SU-DHL-6 (cell line): ENCODE measurements around the gene RETN.

Source experiments
- EZH2phosphoT487 ChIP-seq: fragments of 200-600 bp; sonication (generic), shearing (Covaris generic); conservative IDR thresholded peaks from 2 replicates; pipeline ENCODE4 v1.6.1; 2018; ENCODE audit warnings: mild to moderate bottlenecking, antibody characterized with exemption, low read length, moderate library complexity, mixed read lengths
- TF ChIP-seq, protein P1 (sequence below): fragments of 200-600 bp; sonication (generic); IDR thresholded peaks from one replicate; pipeline ENCODE4 v1.5.1; 2017; ENCODE audit warnings: antibody characterized with exemption, mild to moderate bottlenecking, low read length, moderate library complexity; ENCODE audit not compliant: insufficient read depth, poor library complexity, severe bottlenecking

DNA sequence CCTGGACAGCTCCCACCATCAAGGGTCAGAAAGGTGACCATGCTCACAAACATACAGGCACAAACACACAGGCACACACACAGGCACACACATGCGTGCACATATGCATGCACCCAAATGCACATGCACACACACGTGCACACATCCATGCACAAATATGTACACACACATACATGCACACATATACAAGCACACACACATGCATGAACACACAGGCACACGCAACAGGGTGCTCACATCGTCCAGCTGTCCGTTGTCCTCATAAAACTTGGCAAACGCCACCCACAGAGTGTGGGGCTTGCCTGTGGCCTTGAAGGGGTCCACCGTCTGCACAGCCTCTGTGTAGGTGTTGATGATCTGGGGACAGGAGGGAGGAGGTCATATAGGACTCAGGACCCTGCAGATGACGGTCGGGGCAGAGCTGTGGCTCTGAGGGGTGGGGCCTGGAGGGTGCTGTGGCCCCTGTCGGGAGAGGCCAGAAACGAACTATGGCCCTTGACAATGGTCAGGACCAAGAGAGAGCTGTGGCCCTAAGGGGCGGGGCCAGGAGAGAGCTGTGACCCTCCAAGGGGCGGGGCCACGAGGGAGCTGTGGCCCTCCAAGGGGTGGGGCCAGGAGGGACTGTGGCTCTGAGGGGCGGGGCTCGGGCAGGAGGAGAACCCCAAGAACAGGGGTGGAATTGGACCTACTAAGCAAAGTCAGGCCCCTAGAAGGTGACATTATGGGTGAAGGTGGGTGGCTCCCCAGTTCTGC lies 45.7 kb upstream of the RETN start:
- TF ChIP-seq, protein P1, sequence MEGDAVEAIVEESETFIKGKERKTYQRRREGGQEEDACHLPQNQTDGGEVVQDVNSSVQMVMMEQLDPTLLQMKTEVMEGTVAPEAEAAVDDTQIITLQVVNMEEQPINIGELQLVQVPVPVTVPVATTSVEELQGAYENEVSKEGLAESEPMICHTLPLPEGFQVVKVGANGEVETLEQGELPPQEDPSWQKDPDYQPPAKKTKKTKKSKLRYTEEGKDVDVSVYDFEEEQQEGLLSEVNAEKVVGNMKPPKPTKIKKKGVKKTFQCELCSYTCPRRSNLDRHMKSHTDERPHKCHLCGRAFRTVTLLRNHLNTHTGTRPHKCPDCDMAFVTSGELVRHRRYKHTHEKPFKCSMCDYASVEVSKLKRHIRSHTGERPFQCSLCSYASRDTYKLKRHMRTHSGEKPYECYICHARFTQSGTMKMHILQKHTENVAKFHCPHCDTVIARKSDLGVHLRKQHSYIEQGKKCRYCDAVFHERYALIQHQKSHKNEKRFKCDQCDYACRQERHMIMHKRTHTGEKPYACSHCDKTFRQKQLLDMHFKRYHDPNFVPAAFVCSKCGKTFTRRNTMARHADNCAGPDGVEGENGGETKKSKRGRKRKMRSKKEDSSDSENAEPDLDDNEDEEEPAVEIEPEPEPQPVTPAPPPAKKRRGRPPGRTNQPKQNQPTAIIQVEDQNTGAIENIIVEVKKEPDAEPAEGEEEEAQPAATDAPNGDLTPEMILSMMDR, result no peak
- TF ChIP-seq EZH2phosphoT487, result no peak
